ENCODE results near the gene OR10G2.
"Not testable (repeated sequence)": the region's sequence is repeated elsewhere in the genome, so short reads cannot be mapped to it uniquely, and the experiment has no call there.

Gene OR10G2

DNA sequence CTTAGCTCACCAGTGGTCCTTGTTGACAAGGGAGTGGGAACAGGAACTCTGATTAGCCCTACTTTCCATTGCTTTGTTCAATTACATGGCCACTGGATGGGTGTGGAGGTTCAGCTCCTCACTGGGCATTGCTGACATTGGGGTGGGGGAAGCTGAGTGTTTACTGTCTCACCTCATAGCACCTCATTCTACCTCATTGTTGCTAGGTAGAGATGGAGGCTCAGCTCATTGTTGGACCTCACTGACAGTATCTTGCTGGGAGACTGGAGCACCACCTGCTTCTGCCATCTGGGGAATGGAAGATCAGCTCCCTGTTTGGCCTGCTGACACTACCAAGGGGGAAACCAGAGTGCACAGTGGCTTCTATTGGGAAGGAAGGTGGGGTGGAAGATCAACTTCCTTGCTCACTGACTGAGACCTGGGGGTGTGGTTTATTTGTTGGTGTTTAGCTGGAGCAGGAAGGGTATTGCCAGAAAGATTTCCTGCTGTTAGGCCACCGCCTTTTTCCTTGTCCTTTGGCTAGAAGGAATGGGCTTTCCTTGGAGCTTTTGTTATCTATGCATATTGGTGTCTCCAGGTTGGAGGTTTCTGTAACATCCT lies 17.6 kb upstream of the OR10G2 start:
- H3K4me1 ChIP-seq (ENCODE audit: control insufficient read depth, low read depth, low read length), result peaks cover 8% of the 10 kb centered on the region
- H3K4me3 ChIP-seq (ENCODE audit: low read length), result no peak overlapping the region
- no peak overlapping the region for H3K27ac ChIP-seq (ENCODE audit: low read length)
- no peak overlapping the region for H3K9ac ChIP-seq (ENCODE audit: low read length)
- H3K27me3 ChIP-seq (ENCODE audit: control insufficient read depth, insufficient read depth, low read length), result no peaks in the 10 kb centered on the region
- H3K36me3 ChIP-seq (ENCODE audit: control insufficient read depth, low read depth, low read length), result no peaks in the 10 kb centered on the region
- H3K9me3 ChIP-seq (ENCODE audit: control insufficient read depth, low read depth, low read length), result no peaks in the 10 kb centered on the region

DNA sequence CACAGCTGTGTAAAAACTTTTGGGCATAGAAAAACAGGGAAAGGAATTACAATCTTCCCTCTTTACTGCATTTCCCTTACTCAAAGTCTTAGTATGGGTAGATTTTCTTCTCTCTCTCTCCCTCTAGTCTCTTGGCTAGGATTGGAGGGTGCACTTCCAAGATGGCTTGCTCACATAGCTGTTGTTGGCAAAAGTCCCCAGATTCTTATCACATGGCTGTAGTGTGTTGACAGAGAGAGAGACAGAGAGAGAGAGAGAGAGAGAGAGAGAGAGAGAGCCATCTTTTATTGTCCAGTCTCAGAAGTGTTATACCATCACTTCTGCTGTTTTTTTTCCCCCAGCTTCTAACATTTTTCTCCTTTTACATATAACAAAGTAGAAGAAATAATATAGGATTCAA lies 12.6 kb upstream of the OR10G2 start:
- Histone ChIP-seq H3K36me3 (ENCODE audit: control insufficient read depth, low read depth, low read length) (no peaks in the 10 kb centered on the region), H3K4me1 (ENCODE audit: control insufficient read depth, low read depth, low read length) (peaks cover 17% of the 10 kb centered on the region), H3K27ac (ENCODE audit: low read length) (no peak overlapping the region), H3K9me3 (ENCODE audit: control insufficient read depth, low read depth, low read length) (no peaks in the 10 kb centered on the region), H3K27me3 (ENCODE audit: control insufficient read depth, insufficient read depth, low read length) (no peaks in the 10 kb centered on the region), H3K9ac (ENCODE audit: low read length) (no peak overlapping the region), H3K4me3 (ENCODE audit: low read length) (no peak overlapping the region)

DNA sequence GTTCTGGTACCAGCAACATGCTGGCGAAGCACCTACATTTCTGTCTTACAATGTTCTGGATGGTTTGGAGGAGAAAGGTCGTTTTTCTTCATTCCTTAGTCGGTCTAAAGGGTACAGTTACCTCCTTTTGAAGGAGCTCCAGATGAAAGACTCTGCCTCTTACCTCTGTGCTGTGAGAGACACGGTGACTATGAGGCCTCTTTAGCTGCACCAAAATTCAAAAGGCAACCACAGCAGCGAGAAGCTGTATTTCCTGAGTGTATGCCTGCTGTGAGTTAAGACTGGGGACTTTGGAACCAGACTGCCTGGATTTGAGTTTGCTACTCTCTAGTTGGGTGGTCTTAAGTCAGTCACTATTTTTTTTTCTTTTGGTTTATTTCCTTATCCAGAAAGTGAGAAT lies 8.7 kb upstream of the OR10G2 start:
- no peak overlapping the region for H3K9ac ChIP-seq (ENCODE audit: low read length)
- no peaks in the 10 kb centered on the region for H3K27me3 ChIP-seq (ENCODE audit: control insufficient read depth, insufficient read depth, low read length)
- no peak overlapping the region for H3K4me3 ChIP-seq (ENCODE audit: low read length)
- no peaks in the 10 kb centered on the region for H3K36me3 ChIP-seq (ENCODE audit: control insufficient read depth, low read depth, low read length)
- no peak overlapping the region for H3K27ac ChIP-seq (ENCODE audit: low read length)
- no peaks in the 10 kb centered on the region for H3K9me3 ChIP-seq (ENCODE audit: control insufficient read depth, low read depth, low read length)
- peaks cover 12% of the 10 kb centered on the region for H3K4me1 ChIP-seq (ENCODE audit: control insufficient read depth, low read depth, low read length)

DNA sequence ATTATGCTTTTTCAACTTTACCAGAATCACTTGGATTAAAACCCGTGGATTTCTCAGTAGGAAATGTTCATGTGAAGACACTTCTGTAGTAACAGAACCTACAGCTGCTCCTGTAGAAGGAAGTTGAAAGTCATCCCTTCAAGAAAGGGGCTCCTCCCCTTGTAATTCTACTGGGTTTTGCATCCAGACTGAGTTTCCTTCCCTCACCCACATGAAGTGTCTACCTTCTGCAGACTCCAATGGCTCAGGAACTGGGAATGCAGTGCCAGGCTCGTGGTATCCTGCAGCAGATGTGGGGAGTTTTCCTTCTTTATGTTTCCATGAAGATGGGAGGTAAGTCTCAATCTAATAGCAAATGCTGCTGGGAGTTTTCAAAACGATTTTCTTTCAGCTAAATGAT lies 7.9 kb upstream of the OR10G2 start:
- no peaks in the 10 kb centered on the region for H3K9me3 ChIP-seq (ENCODE audit: control insufficient read depth, low read depth, low read length)
- H3K9ac ChIP-seq (ENCODE audit: low read length), result no peak overlapping the region
- no peaks in the 10 kb centered on the region for H3K36me3 ChIP-seq (ENCODE audit: control insufficient read depth, low read depth, low read length)
- no peak overlapping the region for H3K27ac ChIP-seq (ENCODE audit: low read length)
- no peaks in the 10 kb centered on the region for H3K27me3 ChIP-seq (ENCODE audit: control insufficient read depth, insufficient read depth, low read length)
- no peak overlapping the region for H3K4me3 ChIP-seq (ENCODE audit: low read length)
- peaks cover 12% of the 10 kb centered on the region for H3K4me1 ChIP-seq (ENCODE audit: control insufficient read depth, low read depth, low read length)

DNA sequence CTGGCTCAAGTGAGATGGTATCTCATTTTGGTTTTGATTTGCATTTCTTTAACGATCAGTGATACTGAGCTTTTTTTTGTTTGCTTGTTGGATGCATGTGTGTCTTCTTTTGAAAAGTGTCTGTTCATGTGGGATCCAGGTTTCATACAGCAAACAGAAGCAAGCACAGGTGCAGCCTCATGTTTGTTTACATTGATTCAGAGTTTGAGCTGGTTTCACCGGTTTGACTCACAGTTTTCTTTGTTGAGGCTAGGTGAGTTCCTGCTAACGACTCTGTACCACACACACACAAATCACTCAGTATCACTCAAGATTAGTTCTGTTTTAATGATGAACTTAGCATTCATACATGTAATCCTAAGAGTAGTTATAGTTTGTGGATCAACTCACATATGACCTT lies 3.7 kb downstream of the OR10G2 start:
- H3K27me3 ChIP-seq (ENCODE audit: control insufficient read depth, insufficient read depth, low read length), result no peaks in the 10 kb centered on the region
- no peak overlapping the region for H3K27ac ChIP-seq (ENCODE audit: low read length)
- no peaks in the 10 kb centered on the region for H3K9me3 ChIP-seq (ENCODE audit: control insufficient read depth, low read depth, low read length)
- no peaks in the 10 kb centered on the region for H3K4me1 ChIP-seq (ENCODE audit: control insufficient read depth, low read depth, low read length)
- no peaks in the 10 kb centered on the region for H3K36me3 ChIP-seq (ENCODE audit: control insufficient read depth, low read depth, low read length)
- H3K9ac ChIP-seq (ENCODE audit: low read length), result no peak overlapping the region
- H3K4me3 ChIP-seq (ENCODE audit: low read length), result no peak overlapping the region

DNA sequence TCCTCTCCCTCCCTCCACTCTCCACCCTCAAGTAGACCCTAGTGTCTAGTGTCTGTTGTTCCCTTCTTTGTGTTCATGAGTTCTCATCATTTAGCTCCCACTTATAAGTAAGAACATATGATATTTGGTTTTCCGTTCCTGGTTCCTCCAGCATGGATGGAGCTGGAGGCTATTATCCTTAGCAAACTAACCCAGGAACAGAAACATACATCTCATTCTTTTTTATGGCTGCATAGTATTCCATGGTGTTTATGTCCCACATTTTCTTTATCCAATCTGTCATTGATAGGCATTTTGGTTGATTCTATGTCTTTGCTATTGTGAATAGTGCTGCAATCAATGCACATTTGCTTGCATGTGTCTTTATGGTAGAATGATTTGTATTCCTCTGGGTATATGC lies 4.2 kb downstream of the OR10G2 start:
- H3K36me3 ChIP-seq (ENCODE audit: control insufficient read depth, low read depth, low read length); H3K27ac ChIP-seq (ENCODE audit: low read length); H3K9ac ChIP-seq (ENCODE audit: low read length); H3K4me1 ChIP-seq (ENCODE audit: control insufficient read depth, low read depth, low read length); H3K27me3 ChIP-seq (ENCODE audit: control insufficient read depth, insufficient read depth, low read length); H3K4me3 ChIP-seq (ENCODE audit: low read length); H3K9me3 ChIP-seq (ENCODE audit: control insufficient read depth, low read depth, low read length): not testable (repeated sequence)

DNA sequence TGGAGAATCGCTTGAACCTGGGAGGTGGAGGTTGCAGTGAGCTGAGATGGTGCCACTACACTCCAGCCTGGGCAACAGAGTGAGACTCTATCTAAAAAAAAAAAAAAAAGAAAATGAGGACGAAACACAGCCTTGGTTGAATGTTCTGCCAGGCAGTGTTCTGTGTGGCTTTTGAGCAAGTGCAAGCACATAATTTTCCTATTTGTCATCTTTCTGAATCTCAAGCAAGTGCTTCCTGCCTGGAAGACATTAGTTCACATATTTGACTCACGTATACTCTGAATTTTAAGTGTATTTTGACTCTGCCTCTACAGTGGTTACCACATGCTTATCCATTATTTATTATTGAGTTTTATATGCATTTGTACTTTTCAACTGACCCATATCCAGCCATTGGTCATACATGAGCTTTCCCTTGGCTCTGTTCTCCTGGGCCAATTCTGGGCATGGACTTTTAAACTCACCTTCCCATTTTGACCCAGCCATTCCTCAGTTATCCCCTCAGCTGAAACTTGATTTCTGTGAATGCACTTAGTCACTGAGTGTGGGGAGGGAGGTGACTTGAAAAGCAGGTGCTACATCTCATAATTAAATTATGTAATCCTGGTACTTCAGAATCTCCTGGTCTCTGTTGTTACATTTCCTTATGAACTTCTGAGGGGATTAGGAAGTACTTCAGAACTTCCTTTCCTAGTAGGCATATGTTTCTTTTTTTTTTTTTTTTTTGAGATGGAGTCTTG lies 8.1 kb downstream of the OR10G2 start:
- Histone ChIP-seq H3K9ac (ENCODE audit: low read length) (no peak overlapping the region), H3K27ac (ENCODE audit: low read length) (no peak overlapping the region), H3K4me1 (ENCODE audit: control insufficient read depth, low read depth, low read length) (no peaks in the 10 kb centered on the region)

DNA sequence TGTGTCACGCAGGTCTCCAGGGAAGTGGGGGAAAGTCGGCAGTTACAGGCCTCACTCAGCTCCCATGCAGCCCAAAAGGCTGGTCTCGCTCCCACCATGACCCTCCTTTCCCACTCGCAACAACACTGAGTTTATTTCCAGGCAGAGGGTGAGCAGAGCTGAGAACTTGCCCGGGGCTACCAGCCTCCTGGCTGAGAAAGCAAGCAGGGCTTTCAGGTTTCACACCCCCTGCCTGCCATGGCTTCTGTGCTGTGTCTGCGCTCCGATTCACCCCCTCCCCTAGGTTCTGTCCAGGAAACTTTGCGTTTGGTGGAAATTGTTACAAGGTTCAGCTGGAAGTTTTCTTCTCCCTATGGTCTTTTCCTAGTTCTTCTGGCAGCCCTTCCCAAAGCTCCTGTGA lies 17.1 kb downstream of the OR10G2 start:
- Histone ChIP-seq H3K36me3 (ENCODE audit: control insufficient read depth, low read depth, low read length) (no peaks in the 10 kb centered on the region), H3K9ac (ENCODE audit: low read length) (no peak overlapping the region), H3K27me3 (ENCODE audit: control insufficient read depth, insufficient read depth, low read length) (no peaks in the 10 kb centered on the region), H3K9me3 (ENCODE audit: control insufficient read depth, low read depth, low read length) (no peaks in the 10 kb centered on the region), H3K4me3 (ENCODE audit: low read length) (no peak overlapping the region), H3K27ac (ENCODE audit: low read length) (no peak overlapping the region), H3K4me1 (ENCODE audit: control insufficient read depth, low read depth, low read length) (peaks cover 5% of the 10 kb centered on the region)

More for the DNA sequence above, 8.1 kb downstream of the OR10G2 start:
- H3K27me3 ChIP-seq (ENCODE audit: control insufficient read depth, insufficient read depth, low read length), result no peaks in the 10 kb centered on the region
- H3K9me3 ChIP-seq (ENCODE audit: control insufficient read depth, low read depth, low read length), result no peaks in the 10 kb centered on the region
- H3K36me3 ChIP-seq (ENCODE audit: control insufficient read depth, low read depth, low read length), result no peaks in the 10 kb centered on the region
- no peak overlapping the region for H3K4me3 ChIP-seq (ENCODE audit: low read length)

DNA sequence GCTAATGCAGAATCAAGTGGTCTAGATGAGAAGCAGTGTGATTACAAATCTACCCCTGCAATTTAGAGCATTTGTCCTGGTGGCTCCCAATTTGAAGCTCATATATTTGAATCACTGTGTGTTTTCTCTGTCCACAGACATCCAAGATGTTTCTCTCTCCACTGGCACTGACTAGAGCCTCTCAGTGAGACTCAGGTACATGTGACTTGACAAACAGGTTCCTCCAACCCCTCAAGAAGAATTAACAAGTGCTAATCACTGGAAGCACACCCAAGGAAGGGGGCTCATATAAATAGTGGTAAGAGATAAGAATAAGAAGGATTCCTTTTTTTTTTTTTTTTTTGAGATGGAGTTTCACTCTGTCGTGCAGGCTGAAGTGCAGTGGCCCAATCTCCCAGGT lies 20.5 kb downstream of the OR10G2 start:
- no peaks in the 10 kb centered on the region for H3K27me3 ChIP-seq (ENCODE audit: control insufficient read depth, insufficient read depth, low read length)
- H3K4me3 ChIP-seq (ENCODE audit: low read length), result no peak overlapping the region
- H3K4me1 ChIP-seq (ENCODE audit: control insufficient read depth, low read depth, low read length), result peaks cover 5% of the 10 kb centered on the region
- no peak overlapping the region for H3K27ac ChIP-seq (ENCODE audit: low read length)
- no peaks in the 10 kb centered on the region for H3K9me3 ChIP-seq (ENCODE audit: control insufficient read depth, low read depth, low read length)
- no peak overlapping the region for H3K9ac ChIP-seq (ENCODE audit: low read length)
- no peaks in the 10 kb centered on the region for H3K36me3 ChIP-seq (ENCODE audit: control insufficient read depth, low read depth, low read length)

DNA sequence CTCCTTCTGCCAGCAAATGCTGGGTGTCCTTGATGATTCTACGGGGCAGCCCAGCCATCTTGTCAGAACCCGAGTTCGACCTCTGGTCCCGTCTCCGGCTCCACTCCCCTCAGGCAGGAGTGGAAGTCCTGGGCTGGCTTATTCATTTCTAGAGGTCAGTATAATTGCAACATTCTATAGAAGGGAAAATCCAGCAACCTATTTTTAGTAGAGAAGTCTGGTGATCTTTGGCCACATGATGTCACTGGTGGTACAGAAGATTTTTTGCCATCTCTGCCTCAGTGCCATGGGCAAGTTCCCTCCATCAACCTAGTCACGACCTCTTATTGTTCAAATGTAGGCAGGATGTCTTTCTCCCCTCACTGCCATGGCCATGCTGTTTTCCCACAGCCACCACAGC lies 22.4 kb downstream of the OR10G2 start:
- H3K36me3 ChIP-seq (ENCODE audit: control insufficient read depth, low read depth, low read length), result no peaks in the 10 kb centered on the region
- no peaks in the 10 kb centered on the region for H3K27me3 ChIP-seq (ENCODE audit: control insufficient read depth, insufficient read depth, low read length)

DNA sequence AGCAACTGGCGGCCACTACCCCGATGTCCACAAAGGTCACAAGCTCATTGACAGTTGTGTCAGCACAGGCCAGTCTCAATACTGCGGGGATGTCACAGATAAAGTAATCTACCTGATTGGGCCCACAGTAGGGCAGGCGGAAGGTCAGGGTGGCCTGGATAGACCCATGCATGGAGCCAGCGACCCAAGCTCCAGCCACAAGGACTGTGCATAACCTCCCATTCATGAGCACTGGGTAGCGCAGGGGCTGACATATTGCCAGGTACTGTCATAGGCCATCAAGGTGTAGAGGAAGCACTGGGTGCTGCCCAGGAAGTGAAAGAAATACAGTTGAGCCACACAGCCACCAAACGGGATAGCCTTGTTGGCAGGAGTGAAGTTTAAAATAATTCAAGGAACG lies 32.6 kb downstream of the OR10G2 start:
- not testable (repeated sequence) for H3K36me3 ChIP-seq (ENCODE audit: control insufficient read depth, low read depth, low read length); H3K9me3 ChIP-seq (ENCODE audit: control insufficient read depth, low read depth, low read length)

More for the DNA sequence above, 22.4 kb downstream of the OR10G2 start:
- no peak overlapping the region for H3K27ac ChIP-seq (ENCODE audit: low read length)
- H3K4me1 ChIP-seq (ENCODE audit: control insufficient read depth, low read depth, low read length), result peaks cover 5% of the 10 kb centered on the region
- H3K9me3 ChIP-seq (ENCODE audit: control insufficient read depth, low read depth, low read length), result no peaks in the 10 kb centered on the region
- H3K9ac ChIP-seq (ENCODE audit: low read length), result no peak overlapping the region
- no peak overlapping the region for H3K4me3 ChIP-seq (ENCODE audit: low read length)

DNA sequence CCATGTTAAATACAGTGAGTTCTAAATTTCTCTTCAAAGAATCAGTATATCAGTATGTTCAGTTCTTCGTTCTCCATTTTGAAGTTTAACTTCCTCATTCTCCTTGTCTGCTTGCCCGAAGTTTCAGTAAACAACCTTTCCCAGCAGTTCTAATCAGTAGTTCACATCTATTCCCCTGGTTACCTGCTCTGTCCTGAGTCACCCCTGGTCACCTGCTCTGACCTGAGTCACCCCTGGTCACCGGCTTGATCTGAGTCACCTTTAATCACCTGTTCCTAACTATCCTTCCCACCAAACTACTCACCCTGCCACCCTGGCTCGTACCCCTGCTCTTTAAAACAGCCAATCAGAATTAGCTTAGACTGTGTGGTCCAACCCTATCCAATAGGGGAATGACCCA lies 45.4 kb downstream of the OR10G2 start:
- H3K9ac ChIP-seq (ENCODE audit: low read length), result no peak overlapping the region
- H3K9me3 ChIP-seq (ENCODE audit: control insufficient read depth, low read depth, low read length), result no peaks in the 10 kb centered on the region
- H3K27me3 ChIP-seq (ENCODE audit: control insufficient read depth, insufficient read depth, low read length), result no peaks in the 10 kb centered on the region
- no peaks in the 10 kb centered on the region for H3K4me1 ChIP-seq (ENCODE audit: control insufficient read depth, low read depth, low read length)
- no peak overlapping the region for H3K4me3 ChIP-seq (ENCODE audit: low read length)
- no peak overlapping the region for H3K27ac ChIP-seq (ENCODE audit: low read length)
- H3K36me3 ChIP-seq (ENCODE audit: control insufficient read depth, low read depth, low read length), result no peaks in the 10 kb centered on the region

More for the DNA sequence above, 32.6 kb downstream of the OR10G2 start:
- H3K4me1 ChIP-seq (ENCODE audit: control insufficient read depth, low read depth, low read length); H3K9ac ChIP-seq (ENCODE audit: low read length); H3K4me3 ChIP-seq (ENCODE audit: low read length); H3K27ac ChIP-seq (ENCODE audit: low read length); H3K27me3 ChIP-seq (ENCODE audit: control insufficient read depth, insufficient read depth, low read length): not testable (repeated sequence)
